ENCODE data around the gene PCDHA9.
"Not testable (repeated sequence)": the region's sequence is repeated elsewhere in the genome, so short reads cannot be mapped to it uniquely, and the experiment has no call there.

PCDHA9 gene, protein sequence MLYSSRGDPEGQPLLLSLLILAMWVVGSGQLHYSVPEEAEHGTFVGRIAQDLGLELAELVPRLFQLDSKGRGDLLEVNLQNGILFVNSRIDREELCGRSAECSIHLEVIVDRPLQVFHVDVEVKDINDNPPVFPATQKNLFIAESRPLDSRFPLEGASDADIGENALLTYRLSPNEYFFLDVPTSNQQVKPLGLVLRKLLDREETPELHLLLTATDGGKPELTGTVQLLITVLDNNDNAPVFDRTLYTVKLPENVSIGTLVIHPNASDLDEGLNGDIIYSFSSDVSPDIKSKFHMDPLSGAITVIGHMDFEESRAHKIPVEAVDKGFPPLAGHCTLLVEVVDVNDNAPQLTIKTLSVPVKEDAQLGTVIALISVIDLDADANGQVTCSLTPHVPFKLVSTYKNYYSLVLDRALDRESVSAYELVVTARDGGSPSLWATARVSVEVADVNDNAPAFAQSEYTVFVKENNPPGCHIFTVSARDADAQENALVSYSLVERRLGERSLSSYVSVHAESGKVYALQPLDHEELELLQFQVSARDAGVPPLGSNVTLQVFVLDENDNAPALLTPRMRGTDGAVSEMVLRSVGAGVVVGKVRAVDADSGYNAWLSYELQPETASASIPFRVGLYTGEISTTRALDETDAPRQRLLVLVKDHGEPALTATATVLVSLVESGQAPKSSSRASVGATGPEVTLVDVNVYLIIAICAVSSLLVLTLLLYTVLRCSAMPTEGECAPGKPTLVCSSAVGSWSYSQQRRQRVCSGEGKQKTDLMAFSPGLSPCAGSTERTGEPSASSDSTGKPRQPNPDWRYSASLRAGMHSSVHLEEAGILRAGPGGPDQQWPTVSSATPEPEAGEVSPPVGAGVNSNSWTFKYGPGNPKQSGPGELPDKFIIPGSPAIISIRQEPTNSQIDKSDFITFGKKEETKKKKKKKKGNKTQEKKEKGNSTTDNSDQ

GRCh38 chr5:140848139-140849102 lies at the start of gene PCDHA9:
Gene PCDHA9 (plus strand): TSS chr5:140848382. CDS start chr5:140848496, 114 bp downstream.
- DNase-seq: not testable (repeated sequence)

DNA sequence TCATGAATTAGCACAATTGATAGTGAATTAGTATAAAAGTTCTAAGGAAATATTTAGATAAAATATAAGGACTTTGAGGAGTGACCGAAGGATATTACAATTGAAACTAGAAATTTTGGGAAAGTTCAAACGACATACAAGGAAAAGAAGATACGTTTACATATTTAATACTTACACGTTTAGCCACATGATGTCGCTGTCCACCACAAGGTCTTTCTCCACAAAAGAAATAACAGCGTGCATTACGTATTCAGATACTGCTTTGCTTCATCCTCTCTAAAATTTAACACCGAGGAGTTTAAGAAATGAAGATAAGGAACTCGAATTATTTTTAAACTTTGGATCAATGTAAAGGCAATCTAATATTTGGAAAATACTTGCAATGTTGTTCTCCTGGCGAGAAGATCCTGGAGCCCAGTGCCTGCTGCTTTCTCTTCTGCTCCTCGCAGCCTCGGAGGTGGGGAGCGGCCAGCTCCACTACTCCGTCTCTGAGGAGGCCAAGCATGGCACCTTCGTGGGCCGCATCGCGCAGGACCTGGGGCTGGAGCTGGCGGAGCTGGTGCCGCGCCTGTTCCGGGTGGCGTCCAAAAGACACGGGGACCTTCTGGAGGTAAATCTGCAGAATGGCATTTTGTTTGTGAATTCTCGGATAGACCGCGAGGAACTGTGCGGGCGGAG lies 47.2 kb upstream of the PCDHA9 start, which contains the start of gene PCDHA3:
Gene PCDHA3, plus strand, starts transcription at position 242 of the 678 bp plus-strand sequence.
- peak; percentile 72 for DNase-seq

GRCh38 chr5:140801494-140801841 lies 46.7 kb upstream of the PCDHA9 start:
- peak; percentile 68 for DNase-seq

- not testable (repeated sequence) for DNase-seq
These were observed 45.8 kb upstream of the PCDHA9 start for GRCh38 chr5:140802381-140802780.

DNA sequence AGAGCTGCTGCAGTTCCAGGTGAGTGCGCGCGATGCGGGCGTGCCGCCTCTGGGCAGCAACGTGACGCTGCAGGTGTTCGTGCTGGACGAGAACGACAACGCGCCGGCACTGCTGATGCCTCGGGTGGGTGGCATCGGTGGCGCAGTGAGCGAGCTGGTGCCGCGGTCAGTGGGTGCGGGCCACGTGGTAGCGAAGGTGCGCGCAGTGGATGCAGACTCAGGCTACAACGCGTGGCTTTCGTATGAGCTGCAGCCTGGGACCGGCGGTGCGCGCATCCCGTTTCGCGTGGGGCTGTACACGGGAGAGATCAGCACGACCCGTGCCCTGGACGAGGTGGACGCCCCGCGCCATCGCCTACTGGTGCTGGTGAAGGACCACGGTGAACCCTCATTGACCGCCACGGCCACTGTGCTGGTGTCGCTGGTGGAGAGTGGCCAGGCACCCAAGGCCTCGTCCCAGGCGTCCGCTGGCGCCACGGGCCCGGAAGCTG lies 45.4 kb upstream of the PCDHA9 start:
- no peak for DNase-seq

- DNase-seq: no peak
These were observed 41.1 kb upstream of the PCDHA9 start, which contains the start of gene PCDHA4 for GRCh38 chr5:140806834-140807775. Gene PCDHA4 (plus strand): TSS chr5:140807068.

- DNase-seq: not testable (repeated sequence)
These were observed 39.8 kb upstream of the PCDHA9 start for GRCh38 chr5:140808241-140808888.

DNA sequence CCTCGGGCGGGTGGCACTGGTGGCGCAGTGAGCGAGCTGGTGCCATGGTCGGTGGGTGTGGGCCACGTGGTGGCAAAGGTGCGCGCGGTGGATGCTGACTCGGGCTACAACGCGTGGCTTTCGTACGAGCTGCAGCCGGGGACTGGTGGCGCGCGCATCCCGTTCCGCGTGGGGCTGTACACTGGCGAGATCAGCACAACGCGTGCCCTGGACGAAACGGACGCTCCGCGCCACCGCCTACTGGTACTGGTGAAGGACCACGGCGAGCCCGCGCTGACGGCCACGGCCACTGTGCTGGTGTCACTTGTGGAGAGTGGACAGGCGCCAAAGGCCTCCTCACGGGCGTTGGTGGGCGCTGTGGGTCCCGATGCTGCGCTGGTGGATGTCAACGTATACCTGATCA lies 39.3 kb upstream of the PCDHA9 start:
- no peak for DNase-seq

- DNase-seq: no peak
These were observed 26.6 kb upstream of the PCDHA9 start, which contains the start of gene PCDHA5 for GRCh38 chr5:140821375-140822280. Gene PCDHA5 (plus strand): TSS chr5:140821613.

DNA sequence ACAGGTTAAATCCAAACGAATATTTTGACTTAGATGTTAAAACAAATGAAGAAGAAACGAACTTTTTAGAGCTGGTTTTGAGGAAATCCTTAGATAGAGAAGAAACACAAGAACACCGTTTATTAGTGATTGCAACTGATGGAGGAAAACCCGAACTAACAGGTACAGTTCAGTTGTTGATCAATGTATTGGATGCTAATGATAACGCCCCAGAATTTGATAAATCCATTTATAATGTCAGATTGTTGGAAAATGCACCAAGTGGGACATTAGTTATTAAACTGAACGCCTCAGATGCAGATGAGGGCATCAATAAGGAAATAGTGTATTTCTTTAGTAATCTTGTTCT lies 25.9 kb upstream of the PCDHA9 start:
- no peak for DNase-seq

GRCh38 chr5:140822969-140823368 lies 25.2 kb upstream of the PCDHA9 start:
- not testable (repeated sequence) for DNase-seq

GRCh38 chr5:140823475-140823874 lies 24.7 kb upstream of the PCDHA9 start:
- no peak for DNase-seq

- no peak for DNase-seq
These were observed 20.3 kb upstream of the PCDHA9 start, which contains the start of gene PCDHA6 for GRCh38 chr5:140827704-140828361. Gene PCDHA6 (plus strand): TSS chr5:140827960. CDS start chr5:140828092, 132 bp downstream.

GRCh38 chr5:140828362-140828737 lies 19.8 kb upstream of the PCDHA9 start:
- no peak for DNase-seq

DNA sequence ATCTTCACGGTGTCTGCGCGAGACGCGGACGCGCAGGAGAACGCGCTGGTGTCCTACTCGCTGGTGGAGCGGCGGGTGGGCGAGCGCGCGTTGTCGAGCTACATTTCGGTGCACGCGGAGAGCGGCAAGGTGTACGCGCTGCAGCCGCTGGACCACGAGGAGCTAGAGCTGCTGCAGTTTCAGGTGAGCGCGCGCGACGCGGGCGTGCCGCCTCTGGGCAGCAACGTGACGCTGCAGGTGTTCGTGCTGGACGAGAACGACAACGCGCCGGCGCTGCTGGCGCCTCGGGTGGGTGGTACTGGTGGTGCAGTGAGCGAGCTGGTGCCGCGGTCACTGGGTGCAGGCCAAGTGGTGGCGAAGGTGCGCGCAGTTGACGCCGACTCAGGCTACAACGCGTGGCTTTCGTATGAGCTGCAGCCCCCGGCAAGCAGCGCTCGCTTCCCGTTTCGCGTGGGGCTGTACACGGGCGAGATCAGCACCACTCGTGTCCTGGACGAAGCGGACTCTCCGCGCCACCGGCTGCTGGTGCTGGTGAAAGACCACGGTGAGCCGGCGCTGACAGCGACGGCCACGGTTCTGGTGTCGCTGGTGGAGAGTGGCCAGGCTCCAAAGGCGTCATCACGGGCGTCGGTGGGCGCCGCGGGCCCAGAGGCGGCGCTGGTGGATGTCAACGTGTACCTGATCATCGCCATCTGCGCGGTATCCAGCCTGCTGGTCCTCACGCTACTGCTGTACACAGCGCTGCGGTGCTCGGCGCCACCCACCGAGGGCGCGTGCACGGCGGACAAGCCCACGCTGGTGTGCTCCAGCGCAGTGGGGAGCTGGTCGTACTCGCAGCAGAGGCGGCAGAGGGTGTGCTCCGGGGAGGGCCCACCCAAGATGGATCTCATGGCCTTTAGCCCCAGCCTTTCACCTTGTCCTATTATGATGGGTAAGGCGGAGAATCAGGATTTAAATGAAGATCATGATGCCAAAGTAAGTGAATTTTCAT lies 18.4 kb upstream of the PCDHA9 start:
- DNase-seq: not testable (repeated sequence)

GRCh38 chr5:140833993-140834392 lies 14.2 kb upstream of the PCDHA9 start, which contains the start of gene PCDHA7:
Gene PCDHA7 (plus strand): TSS chr5:140834269. CDS start chr5:140834384, 115 bp downstream.
- no peak for DNase-seq
